HFF-Myc (cell line): ENCODE results near the gene IZUMO3.
"Not testable (repeated sequence)": the region's sequence is repeated elsewhere in the genome, so short reads cannot be mapped to it uniquely, and the experiment has no call there.

Source experiments
- DNase-seq: peaks from one replicate; pipeline ENCODE4 v3.0.0-alpha.2; 2011; ENCODE audit warnings: low read depth; ENCODE audit errors: extremely low read depth
- H3K4me3 ChIP-seq: replicated peaks from 2 replicates; pipeline ENCODE4 v1.5.1; 2011; ENCODE audit warnings: low read depth, mild to moderate bottlenecking, control low read depth, low read length
- CTCF ChIP-seq: IDR thresholded peaks from 2 replicates; pipeline ENCODE4 v1.5.1; 2012; ENCODE audit warnings: mild to moderate bottlenecking, low read depth, low read length, control low read depth; ENCODE audit errors: missing control alignments

Gene IZUMO3, protein sequence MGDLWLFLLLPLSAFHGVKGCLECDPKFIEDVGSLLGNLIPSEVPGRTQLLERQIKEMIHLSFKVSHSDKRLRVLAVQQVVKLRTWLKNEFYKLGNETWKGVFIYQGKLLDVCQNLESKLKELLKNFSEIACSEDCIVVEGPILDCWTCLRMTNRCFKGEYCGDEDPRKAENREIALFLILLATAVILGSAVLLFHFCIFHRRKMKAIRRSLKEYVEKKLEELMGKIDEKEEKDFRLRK

GRCh38 chr9:24545847-24546522, at the start of gene IZUMO3:
Gene IZUMO3, minus strand, starts transcription at chr9:24545897. Its CDS starts 248 bp downstream, at chr9:24545649.
- no peak within 1 kb of the TSS for H3K4me3 ChIP-seq
- no peak for TF ChIP-seq CTCF
- no peak for DNase-seq

- DNase-seq, result no peak
- H3K4me3 ChIP-seq, result no peak overlapping the region
These were observed 48.6 kb upstream of the IZUMO3 start for GRCh38 chr9:24594234-24594850.

DNA sequence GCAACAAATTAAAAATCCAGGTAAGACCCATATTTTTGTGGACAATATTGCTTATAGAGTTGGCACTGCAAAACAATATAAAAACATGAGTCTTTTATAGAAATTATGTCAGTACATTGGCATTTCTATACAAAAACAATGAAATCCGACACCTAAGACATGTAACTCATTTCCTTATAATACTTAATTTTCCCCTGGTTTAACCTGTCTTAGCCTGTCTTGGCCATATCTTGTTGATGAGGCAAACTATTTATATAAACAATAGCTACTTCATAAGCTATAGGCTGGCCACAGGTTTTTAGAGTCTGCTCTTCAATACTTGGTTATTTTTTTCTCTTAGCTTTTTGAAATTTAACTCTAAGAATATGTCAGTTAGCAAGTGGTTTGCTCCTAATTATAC, 44.7 kb upstream of the IZUMO3 start:
- DNase-seq, result no peak
- no peak overlapping the region for H3K4me3 ChIP-seq
- no peak for TF ChIP-seq CTCF

More at GRCh38 chr9:24594234-24594850, 48.6 kb upstream of the IZUMO3 start:
- no peak for TF ChIP-seq CTCF

DNA sequence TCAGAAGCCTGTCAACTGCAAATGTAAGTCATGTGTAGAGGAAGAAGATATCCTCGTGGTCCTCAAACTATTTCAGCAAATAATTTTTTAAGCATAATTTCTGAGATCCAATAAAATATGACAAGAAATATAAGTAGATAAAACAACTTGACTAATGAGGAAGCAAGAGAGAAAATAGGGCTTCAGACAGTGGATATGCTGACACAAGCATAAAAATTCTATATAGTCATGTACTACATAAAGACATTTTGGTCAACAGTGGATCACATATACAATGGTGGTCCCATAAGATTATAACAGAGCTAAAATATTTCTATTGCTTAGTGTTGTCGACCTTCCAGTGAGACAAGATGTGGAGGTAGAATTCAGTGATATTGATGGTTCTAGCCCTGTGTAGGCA, 42.2 kb upstream of the IZUMO3 start:
- no peak overlapping the region for H3K4me3 ChIP-seq
- TF ChIP-seq CTCF, result no peak
- DNase-seq, result no peak

- no peak for DNase-seq
- TF ChIP-seq CTCF, result no peak
- H3K4me3 ChIP-seq, result no peak overlapping the region
These were observed 36.7 kb upstream of the IZUMO3 start for GRCh38 chr9:24582146-24583126.

DNA sequence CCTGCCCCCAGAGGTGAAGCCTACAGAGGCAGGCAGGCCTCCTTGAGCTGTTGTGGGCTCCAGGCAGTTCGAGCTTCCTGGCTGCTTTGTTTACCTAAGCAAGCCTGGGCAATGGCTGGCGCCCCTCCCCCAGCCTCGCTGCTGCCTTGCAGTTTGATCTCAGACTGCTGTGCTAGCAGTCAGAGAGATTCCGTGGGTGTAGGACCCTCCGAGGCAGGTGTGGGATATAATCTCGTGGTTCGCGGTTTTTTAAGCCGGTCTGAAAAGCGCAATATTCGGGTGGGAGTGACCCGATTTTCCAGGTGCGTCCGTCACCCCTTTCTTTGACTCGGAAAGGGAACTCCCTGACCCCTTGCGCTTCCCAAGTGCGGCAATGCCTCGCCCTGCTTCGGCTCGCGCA, 34.3 kb upstream of the IZUMO3 start:
- not testable (repeated sequence) for DNase-seq, H3K4me3 ChIP-seq

DNA sequence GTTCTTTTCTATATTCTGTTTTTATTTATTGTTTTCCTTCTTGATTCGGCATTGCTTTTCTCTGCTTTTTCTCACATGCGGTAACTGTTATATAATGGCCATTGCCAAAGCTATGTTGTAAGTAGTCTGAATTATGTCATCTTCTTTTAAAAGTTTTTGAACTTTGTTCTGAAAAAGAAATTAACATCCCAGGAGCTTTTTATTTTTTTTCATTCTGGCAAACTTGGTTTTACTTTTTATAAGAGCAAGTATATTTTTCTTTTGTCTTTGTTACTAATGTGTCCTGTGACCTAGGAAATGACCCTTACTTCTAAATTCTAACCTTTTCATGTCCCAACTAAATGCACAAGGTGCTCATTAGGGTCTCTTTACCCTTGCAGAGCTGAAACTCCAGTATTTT, 26.7 kb upstream of the IZUMO3 start:
- TF ChIP-seq CTCF, result no peak
- no peak for DNase-seq
- H3K4me3 ChIP-seq, result no peak overlapping the region
